SIG-M5 treated with dmso at 0.1 percent for 504 hours (cell line): ENCODE results near the gene ATP2A3.

Experiments used
- DNase-seq: peaks from one replicate; lab custom pipeline; 2025; ENCODE audit not compliant: unreplicated experiment; lab: John Stamatoyannopoulos, UW

Gene ATP2A3

DNA sequence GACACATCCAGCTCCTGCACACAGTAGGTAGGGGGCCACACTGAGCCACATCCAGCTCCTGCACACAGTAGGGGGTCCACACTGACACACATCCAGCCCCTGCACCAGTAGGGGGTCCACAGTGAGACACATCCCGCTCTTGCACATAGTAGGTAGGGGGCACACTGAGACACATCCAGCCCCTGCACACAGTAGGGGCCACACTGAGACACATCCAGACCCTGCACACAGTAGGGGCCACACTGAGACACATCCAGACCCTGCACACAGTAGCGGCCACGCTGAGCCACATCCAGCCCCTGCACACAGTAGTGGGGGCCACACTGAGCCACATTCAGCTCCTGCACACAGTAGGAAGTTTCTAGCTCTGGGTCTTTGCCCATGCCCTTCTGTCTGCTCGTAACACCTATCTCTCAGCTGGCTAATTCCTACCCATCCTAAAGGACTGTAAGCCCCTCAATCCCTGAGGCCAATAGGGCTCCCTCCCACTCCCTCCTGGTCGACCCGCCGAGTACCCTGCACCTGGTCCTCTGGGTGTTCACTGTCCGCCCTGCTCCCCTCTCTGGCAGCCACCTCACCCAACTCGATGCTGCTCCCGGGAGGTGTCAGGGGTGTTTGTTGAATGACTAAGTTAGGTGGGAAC is 9.4 kb upstream of the ATP2A3 start:
- no peak for DNase-seq

DNA sequence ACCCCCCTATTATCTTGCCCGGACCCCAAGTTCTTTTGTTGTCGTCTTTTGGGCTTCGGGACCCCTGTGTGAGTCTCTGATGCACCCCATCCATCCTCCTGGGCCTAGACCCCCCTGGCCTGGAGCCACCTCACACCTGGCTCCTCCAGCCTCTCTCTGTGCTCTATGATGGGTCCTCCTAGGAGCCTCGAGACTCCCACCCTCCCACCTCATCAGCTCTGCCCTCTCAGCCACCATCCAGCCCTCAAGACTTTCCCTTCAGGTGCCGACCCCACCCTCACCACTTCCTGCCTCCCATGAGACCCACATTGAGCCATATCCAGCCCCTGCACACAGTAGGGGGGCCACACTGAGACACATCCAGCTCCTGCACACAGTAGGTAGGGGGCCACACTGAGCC is 8.7 kb upstream of the ATP2A3 start:
- DNase-seq, result no peak

DNA sequence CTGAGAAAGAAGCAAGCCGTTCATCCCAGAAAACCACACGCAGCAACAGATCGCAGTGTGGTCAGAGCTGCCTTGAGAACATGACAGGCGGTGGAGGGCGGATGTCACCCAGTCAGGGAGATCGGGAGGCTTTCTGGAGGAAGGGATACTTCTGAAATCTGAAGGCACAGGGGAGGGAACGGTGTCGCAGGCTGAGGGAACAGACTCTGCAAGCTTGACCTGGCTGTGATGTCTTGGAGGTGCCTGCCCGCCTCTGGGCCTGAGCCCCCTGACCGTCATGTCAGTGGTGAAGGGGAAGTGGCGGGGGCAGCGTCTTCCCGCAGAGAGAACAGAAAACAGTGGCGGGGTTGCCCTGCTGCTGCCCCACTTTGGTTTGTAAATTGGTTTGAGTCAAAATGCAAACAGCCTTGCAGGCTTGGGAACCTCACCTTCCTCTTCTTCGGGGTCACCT is 8.1 kb upstream of the ATP2A3 start:
- no peak for DNase-seq

DNA sequence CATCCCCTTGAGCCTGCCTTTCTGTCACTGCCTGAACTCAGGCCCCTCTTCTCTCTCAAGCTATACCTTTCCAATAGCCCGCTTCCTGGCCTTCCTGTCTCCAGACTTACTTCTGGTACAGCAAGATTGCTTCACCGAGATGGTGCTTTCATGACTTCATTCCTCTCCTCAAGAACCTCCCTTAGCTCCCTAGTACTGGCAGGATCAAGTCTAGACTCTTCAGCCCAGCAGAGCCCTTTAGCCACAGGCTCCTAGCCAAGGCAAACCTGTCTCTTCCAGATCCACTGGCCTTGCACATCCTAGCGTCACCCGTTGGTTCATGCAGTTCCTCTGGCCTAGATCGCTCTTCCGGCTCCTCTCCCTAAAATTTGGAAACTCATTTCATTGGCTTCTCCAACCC is 6.4 kb upstream of the ATP2A3 start:
- no peak for DNase-seq

DNA sequence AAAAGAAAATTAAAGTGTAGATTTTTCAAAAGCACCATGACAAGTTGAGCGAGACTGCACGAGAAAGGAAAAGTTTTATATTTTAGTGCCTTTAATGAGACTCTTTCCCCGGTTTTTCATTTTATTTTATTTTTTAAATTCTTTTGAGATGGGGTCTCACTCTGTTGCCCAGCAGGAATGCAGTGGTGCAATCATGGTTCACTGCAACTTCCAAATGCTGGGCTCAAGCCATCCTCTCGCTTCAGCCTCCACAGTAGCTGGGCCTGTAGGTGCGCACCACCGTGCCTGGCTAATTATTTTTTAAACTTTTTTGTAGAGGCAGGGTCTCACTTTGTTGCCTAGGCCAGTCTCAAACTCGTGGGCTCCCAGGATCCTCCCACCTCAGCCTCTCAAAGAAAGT is 5.7 kb upstream of the ATP2A3 start:
- no peak for DNase-seq

DNA sequence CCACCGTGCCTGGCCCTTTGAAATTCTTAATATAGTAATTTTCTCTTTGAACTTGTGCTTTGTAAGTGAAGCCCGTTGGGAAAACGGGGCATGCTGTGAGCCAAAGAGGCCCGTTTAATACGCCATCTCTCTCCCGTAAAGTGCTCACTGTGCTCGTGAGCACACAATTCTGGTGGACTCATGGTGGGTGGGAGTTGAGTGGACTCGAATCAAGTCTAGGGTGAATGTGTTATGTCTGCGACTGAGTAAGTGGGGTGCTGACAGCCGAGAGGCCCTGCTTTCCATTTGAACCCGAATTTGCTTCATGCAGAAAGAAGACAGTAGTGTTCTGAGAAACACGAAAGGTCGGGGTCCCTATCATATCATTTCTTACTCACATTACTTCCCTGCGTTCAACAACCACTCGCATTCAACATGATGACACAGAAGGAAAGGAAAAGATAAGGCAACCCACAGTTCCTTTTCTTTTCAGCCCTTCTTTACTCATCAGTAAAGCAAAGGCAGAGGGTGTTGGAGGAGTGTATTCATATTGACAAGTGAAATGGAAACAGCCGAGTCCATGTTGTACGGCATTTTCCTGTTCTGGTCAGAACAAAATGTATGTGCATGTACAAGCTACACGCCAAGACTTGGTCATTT is 4.8 kb upstream of the ATP2A3 start:
- DNase-seq, result no peak

DNA sequence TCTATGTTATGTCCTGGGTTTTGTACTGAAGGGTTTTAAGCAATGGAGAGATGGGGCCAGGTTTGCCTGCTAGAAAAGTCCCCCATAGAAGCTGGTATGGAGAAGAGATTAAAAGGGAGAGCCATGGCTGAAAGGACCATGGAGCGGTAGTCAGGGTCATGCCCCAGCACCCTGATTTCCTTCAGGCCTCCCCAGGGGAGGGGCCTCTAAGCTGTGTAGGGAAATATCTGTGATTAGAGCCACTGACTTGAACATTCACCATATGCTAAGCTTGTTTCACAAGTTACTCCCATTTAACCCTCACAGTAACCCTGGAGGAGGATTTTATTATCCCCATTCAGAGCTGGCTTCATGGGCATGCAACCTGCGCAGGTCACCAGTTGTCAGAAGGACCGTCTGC is 3.8 kb upstream of the ATP2A3 start:
- DNase-seq, result no peak

DNA sequence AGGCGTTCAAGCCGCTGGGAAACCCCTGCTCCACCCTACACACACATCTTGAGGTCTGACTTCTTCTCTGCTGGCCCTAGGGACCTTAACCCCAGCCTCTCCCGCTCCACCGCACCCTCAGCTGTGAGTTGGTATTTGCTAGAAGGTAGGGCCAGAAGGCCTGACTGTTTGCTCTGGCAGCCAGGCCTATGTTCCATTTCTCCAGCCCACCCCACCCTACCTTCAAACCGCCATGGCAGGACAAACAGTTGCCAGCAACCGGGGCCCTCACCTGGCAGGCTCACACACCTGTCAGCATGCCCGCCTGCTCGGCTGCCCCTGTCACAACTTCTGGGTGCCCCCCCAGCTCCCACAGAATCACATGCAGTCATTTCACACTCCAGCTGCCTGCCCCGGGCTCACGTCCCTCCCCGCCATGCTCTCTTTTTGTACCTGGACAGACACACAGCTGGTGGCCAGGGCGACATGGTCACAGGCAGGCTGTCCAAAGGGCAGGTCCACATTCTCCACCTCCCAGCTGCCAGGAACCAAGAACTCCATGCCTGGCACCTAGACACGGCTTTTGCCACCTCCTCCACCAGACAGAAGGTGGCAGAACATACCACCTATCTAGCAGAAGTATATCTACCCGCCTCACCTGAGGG is 2.6 kb upstream of the ATP2A3 start:
- no peak for DNase-seq

DNA sequence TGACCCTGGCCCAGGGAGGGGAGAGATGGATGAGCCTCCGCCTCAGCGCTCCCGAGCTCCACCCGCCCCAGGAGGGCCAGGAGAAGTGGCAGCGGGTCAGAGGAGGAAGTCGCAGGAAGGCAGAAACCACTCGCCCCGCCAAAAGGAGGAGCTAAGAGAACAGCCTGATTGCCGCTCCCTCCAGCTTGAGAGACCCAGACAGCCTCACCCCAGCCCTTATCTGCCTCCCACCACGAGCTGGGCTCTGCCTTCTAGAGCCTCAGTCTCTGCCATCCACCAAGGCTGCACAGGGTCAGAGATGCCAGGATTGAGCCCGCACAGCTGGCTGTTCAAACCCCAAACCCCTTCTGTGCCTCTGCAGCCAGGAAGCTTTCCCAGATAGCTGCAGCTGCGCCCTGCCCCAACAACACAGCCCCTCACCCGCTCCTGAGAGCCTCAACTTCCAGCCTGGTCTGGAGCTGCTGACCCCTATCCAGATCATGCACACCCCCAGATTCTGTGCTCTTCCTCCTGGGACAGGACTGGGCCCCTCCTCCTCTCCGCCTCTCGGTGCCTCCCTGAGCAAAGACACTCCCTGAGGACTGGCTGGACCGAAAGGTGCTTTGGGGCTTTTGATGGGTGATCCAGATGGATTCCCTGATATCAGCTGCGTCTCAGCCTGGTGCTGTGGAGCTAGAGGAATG is 1.0 kb upstream of the ATP2A3 start:
- DNase-seq, result peak; percentile 91

DNA sequence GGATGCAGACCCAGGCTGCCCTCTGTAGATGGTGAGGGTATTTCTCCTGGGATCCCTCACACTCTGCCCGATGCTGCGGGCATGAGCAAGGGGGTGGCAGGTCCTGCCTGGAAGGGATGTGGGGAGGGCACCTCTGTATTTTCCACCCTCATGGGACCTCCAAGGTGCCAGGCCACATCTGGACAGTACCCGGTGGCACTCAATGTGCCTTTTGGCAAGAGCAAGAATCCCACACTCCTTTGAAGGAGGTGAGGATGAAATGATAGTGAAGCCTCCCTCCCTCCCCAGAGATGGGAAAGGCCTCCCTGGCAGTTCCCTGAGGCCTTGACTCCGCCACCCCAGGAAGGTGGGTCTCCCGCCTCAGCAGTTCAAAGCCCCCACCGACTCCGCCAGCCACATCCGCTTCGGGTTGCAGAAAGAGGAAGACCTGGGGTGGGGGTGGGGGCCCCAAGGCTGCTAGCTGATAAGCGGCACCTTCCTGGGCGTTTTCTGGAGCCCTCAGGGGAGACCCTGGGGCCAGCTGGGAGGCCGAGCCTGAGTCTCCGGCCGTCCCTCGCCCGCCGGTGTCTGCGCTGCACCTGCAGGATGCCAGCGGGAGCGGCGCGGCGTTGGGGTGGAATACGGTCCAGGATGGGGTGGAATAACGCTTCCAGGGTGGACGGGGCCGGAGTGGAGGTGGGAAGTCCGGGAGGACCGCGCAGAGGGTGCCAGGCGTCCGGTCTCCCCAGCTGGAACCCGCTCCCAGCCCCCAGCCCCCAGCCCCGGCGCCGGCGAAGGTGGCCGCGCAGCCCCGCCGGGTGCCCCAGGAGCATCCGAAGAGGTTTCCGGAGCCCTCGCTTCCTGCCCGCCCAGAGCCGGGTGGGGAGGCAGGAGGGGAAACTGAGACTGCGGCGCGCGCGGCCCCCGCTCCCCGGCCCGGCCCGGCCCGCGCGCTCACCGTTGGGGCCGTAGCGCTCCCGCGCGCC is 718 bp downstream of the ATP2A3 start:
- peak; percentile 80 for DNase-seq

DNA sequence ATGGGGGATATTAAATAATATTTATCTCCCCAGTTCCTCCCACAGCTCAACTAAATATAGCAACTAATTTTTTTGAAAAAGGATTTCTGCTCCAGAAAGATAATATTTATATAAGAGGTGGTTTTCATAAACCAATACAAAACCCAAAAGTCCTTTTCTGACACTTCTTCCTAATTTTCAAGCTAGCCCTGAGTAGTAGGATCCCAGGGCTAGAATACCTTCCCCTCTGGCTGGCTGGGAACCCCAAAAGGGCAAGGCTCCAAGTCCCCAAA is 1.3 kb downstream of the ATP2A3 start:
- no peak for DNase-seq

DNA sequence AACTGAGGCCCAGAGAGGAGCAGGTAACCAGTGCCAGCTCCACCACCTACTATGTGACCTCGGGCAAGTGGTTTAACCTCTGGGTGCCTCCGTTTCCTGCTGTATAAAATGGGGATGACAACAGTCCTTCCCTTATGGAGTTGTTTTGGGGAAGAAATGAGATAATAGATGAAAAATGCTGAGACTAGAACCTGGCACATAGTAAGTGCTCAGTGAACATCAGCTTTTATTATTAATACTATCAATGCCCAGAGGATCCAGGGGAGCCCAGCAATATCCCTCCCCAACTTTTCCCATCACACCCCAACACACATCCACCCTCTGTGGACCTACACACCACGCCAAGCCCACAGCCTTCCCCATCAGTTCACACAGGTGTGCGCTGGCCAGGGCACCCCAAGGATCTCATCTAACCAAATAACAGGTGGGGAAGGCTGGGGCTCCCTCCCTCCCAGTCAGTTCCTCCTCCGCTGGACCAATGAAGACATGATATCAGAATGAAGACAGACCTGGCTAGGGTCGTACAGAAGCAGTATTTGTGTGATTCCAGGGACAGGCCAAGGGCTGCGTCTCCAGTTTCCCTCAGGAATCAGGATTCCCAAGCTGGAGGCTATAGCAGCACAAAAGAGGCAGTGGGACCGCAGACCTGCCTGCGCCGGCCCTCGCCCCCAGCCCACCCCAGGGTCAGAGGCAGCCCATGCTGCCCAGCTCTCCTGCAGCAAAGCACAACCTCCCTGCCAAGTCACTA is 1.8 kb downstream of the ATP2A3 start:
- no peak for DNase-seq

DNA sequence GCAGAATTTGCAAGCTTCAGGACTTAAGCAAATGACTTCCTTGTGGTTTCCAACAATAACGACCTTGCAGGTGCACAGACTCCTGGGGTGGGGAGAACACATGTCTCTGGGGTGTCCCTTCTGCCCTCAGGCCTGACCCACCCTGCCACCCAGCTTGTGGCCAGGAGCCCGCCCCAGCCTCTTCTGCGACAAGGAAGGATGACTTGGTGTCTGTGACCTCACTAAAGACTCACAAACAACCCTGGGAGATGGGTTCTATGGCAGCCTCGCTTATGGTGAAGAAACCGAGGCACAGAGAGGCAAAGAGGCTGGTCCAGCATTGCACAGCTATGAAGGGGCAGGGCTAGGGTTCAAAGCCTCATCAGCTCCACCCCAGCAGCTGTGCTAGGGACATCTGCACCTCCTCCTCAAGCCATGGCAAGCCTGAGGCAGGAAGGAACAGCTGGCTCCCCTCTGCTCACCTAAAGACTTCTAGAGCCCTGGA is 2.6 kb downstream of the ATP2A3 start:
- DNase-seq, result no peak

DNA sequence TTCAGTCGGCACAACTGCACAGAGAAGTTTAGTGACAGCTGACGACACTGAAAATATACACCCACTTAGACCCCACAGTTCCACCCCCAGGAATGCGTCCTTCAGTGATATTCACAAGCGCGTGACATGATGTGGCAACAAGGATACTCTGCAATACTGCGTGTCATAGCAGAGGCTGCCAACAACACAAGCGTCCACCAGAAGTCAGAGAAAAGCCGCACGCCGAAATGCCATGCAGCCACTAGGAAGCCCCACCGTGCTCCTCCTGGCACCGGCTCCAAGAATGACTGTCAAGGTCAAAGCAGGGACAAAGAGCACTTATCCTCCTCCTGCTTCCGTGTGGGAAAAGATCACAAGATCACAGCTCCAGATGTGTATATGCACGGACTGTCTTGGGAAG is 3.5 kb downstream of the ATP2A3 start:
- DNase-seq, result peak; percentile 19

DNA sequence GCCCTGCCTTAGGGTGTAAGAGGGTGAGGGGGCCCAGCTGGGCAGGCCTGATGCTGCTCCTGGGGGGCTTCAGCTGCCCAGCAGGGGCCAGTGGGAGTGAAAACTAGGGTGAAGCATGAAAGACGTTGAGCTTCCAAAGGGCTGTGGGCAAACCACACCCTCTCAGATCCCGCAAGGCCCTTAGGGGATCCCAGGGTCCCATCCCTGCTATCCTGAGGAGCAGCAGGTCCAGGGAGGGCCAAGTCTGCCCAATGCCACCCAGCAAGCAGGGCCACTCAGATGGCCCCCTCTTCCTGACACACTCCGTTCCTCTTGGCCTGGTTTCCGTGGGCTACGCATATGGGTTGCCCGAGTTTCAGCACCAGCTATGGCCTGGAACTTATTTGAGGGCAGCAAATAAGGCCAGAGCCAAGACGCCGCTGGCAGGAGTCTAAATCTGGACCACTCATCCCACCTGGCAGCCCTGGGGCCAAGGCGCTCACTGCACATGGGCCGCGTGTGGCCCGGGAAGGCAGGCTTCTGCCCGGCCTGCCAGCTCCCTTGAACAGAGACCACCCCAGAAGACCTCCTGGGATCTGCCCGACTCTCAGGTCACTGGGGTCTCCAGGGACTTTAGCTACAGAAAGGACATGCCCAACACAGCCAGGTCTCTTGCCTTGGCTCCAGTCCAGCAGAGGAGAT is 4.2 kb downstream of the ATP2A3 start:
- no peak for DNase-seq

DNA sequence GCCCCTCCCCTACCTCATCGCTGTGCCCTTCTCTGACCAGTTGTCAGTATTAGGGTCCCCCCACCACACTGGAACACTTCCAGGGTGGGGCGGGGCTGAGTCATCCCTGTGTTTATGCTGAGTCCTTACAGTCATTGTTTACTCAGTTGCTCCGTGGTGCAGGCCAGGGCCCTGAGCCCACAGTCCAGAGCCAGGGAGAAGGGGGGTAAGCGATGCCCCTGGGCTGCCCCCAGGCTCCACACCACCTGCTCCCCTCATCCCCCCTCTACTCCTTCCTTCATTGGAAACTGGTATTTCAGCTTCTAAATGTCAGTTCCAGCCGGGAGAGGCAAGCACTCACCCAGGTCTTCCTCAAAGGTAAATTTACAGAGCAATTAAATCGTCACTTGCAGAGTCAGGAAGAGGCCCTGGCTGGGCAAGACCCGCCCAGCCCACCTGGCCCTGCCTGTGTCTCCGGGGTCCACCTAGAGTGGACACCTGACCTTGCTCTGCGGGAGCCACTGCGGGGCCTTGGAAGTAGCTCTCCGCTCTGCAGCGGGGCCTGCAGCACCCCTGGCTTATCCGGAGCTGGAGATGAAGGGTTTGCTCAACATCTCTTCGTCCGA is 4.8 kb downstream of the ATP2A3 start:
- peak; percentile 57 for DNase-seq

DNA sequence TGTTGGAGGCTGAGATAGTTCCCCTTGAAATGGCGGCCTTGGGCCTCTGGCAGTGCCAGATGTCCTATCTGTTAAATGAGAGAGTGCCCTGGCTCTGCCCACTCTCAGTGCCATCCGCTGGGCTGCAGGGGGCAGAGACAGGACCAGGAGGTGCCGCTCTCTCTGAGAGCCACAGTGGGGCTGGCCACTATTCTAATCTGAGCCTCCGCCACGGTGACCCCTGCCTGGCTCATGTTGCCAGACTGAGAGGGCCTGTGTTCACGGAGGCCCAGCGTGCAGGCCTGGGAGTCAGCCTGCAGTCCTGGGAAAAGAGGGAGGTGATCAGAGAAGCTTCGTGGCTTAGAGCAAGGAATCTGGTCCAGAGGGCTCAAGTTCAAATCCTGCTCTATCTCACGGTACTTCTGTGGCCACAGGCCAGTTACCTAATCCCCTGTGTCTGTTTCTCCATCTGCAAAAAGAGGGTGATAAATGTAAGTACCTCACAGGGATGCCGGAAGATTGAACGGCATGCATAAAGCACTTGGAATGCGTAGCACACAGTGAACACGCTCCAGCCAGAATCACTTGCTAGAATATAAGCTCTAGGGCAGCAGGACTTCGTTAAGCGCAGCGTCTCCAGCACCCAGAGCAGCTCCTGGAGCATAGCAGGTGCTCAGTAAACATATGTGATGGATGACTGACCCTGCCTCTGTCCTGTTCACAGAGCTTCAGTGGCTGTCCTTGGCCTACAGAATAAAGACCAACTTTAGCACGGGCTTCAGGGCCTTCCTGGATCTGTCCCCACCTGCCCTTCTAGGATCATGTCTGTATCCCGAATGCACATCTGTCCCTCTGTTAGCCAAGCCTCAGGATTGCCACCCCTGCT is 6.3 kb downstream of the ATP2A3 start:
- no peak for DNase-seq

DNA sequence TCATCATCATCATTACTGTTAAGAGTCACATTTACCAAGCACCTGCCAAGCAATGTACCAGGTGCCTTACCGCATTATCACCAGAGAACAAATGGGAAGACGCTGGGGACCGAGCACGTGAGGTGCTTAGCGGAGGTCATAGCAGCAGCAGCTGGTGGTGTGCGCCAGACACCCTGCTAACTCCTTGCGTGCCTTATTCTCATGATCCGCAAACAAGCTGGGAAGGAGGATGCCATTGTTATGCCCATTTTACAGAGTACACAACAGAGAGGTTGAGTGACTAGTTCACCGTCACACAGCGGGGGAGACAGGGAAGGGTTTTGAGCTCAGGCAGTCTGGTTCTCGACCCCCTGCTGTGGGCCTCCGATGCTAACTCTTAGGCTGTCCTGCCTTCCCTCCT is 7.3 kb downstream of the ATP2A3 start:
- DNase-seq, result no peak
